ENCODE results near the gene ADPGK.
"Not testable (repeated sequence)": the region's sequence is repeated elsewhere in the genome, so short reads cannot be mapped to it uniquely, and the experiment has no call there.

Gene ADPGK

DNA sequence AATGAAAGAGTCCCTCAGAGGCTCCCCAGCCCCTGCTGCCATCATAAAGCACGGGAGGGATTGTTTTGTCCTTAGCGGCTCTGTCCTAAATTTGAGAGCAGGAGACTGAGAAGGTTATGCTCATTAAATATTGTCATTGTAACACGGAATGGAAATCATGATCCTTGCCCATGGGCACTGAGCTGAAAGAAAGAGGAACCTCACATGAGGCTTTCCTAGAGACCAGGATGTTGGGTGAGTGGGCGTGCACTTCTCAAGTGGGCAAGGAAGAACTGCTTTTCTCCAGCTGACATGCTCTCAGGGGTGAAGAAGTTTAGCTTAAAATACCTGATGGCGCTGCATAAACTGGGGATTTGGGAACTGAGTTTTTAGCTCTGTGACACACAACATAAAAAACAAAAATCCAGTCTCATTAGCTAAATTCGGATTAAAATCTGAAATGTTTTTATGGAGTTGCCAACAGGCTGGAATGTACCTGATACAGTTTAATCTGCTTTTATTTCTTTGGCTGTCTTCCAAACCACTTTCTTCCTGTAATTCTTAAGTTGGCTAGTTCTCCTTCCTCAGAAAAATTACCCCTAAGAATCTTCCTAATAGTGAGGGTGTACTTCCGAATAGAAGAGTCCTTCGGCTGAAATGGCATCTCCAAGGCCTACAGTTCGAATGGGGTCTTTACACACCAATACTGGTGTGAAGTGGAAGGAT, 31.7 kb downstream of the ADPGK start:
- no peak for DNase-seq (ENCODE audit: low read depth in 2 of 2, low spot score in 1 of 2)

- DNase-seq (ENCODE audit: low read depth in 2 of 2, low spot score in 1 of 2), result no peak
Measured at GRCh38 chr15:72749700-72750099, 33.9 kb downstream of the ADPGK start.

DNA sequence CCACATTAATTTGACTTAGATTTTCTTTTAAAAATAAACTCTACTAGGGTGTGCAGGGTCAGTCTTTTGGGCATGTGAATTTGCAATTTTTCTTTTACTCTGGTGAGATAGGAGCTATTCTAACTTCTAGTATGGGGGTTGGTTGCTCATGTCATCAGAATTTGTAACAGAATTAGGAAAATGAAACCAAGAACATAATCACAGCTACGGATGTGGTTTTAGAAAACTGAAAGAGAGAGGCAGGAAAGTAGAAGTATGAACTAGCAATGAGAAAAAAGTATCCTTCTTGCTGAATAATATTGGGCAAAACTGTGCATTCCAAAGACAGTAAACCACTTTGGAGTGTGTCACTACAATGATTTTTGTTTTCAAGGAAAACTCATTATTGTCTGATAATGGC, 43.3 kb downstream of the ADPGK start:
- no peak for DNase-seq (ENCODE audit: low read depth in 2 of 2, low spot score in 1 of 2)

GRCh38 chr15:72737723-72738122, 45.8 kb downstream of the ADPGK start:
- DNase-seq (ENCODE audit: low read depth in 2 of 2, low spot score in 1 of 2), result no peak

- no peak for DNase-seq (ENCODE audit: low read depth in 2 of 2, low spot score in 1 of 2)
Measured at GRCh38 chr15:72737061-72737460, 46.5 kb downstream of the ADPGK start.

DNA sequence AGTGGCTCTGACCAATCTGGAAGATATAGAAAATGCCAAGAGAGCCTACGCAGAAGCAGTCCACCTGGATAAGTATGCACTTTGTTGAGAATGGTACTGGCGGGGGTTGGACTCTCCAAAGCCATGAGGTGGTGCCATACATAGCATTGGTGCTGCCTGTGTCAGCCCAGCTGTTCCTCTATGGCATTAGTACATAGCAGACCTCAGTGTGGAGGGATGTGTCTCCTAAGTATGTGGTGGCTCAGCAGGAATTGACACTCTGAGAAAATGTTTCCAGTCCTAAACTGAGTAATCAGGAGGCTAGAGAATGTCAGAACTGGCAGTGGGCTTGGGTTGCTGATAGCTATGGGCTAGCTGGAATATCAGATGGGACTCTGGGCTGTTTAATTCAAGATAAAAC, 48.4 kb downstream of the ADPGK start:
- no peak for DNase-seq (ENCODE audit: low read depth in 2 of 2, low spot score in 1 of 2)

GRCh38 chr15:72733941-72734738, 49.4 kb downstream of the ADPGK start:
- DNase-seq (ENCODE audit: low read depth in 2 of 2, low spot score in 1 of 2), result no peak

- no peak for DNase-seq (ENCODE audit: low read depth in 2 of 2, low spot score in 1 of 2)
Measured at GRCh38 chr15:72732516-72732915, 51.0 kb downstream of the ADPGK start.

DNA sequence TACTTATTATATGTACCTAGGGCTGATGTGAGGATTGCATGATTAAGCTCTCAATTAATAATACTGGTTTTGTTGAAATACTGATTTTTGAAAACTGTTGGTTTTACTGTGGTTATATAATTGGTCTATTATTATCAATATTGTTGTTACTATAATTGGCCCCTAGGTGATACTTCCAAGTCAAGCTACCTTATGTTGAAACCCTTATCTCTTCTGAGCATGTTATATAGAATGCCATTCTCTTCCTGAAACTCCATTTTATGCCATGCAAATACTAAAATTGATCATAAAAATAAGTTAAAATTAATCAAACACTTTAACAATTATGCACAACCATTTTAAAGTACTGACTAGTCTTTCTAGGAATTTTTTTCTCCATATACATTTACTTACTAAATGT, 51.5 kb downstream of the ADPGK start:
- DNase-seq (ENCODE audit: low read depth in 2 of 2, low spot score in 1 of 2), result no peak

GRCh38 chr15:72728821-72729220, 54.7 kb downstream of the ADPGK start:
- no peak for DNase-seq (ENCODE audit: low read depth in 2 of 2, low spot score in 1 of 2)

GRCh38 chr15:72728249-72728648, 55.3 kb downstream of the ADPGK start:
- DNase-seq (ENCODE audit: low read depth in 2 of 2, low spot score in 1 of 2), result not testable (repeated sequence)

DNA sequence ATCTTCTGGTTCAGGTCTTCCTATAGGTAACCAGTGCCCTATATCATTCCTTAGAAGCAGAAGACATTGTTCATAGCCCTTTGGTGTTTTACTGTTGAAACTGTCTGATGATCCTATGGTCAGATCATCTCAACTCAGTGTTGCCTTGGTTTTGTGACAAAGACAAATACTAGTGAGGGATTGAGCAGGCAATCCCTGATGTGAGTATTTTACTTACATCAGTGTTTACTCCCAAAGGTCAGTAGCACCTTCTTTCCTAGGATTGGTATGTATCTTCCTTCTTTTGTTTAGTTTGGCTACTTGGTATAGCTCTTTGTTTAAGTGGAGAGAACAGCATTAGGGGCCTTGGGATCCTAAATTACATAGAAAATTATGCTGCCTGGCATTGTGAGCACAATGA, 56.4 kb downstream of the ADPGK start:
- DNase-seq (ENCODE audit: low read depth in 2 of 2, low spot score in 1 of 2), result no peak

DNA sequence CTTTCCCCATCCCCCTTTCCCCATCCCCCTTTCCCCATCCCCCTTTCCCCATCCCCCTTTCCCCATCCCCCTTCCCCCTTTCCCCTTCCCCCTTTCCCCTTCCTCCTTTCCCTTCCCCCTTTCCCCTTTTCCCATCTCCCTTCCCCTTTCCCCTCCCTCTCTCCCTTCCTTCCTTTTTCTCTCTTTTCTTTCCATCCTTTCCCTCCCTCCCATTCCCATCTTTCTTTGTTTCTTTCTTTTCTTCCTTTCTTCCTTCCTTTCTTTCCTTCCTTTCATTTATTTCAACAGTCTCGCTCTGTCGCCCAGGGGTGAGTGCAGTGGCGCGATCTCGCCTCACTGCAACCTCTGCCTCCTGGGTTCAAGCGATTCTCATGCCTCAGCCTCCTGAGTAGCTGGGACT, 57.7 kb downstream of the ADPGK start:
- not testable (repeated sequence) for DNase-seq (ENCODE audit: low read depth in 2 of 2, low spot score in 1 of 2)

DNA sequence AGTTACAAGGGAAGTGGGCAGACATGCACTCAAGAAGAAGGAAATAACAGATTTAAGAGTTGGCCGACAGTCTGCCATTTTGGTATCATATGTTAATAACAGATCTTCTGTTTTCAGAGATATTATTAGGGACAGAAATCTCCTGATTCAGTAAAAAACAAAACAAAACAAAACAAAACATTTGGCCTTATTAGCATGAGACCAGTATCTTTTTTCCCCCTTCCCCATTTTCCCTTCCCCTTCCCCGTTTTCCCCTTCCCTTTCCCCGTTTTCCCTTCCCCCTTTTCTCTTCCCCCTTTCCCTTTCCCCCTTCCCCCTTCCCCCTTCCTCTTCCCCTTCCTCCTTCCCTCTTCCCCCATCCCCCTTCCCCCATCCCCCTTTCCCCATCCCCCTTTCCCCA, 58.1 kb downstream of the ADPGK start:
- DNase-seq (ENCODE audit: low read depth in 2 of 2, low spot score in 1 of 2), result no peak

DNA sequence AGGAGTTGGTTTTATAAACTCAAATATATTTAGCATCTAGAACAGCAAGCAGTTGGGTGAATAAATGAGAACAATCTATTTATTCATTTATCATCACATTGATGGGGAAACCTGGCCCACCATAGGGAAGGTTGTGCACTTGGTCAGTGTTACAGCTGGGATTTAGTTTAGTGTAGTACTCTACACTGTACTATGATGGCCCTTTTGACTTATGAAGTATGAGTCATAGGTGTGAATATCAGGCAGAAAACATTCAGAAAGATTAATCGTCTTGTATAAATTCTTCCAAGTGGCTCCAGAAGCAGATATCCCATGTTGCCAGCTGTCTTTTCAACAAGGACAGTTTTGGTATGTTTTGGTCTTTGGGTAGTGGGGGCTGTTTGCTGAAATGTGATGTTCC, 59.5 kb downstream of the ADPGK start:
- DNase-seq (ENCODE audit: low read depth in 2 of 2, low spot score in 1 of 2), result no peak

- peak; percentile 22 to 59 for DNase-seq (ENCODE audit: low read depth in 2 of 2, low spot score in 1 of 2)
Measured at GRCh38 chr15:72722071-72722696, 61.4 kb downstream of the ADPGK start.

DNA sequence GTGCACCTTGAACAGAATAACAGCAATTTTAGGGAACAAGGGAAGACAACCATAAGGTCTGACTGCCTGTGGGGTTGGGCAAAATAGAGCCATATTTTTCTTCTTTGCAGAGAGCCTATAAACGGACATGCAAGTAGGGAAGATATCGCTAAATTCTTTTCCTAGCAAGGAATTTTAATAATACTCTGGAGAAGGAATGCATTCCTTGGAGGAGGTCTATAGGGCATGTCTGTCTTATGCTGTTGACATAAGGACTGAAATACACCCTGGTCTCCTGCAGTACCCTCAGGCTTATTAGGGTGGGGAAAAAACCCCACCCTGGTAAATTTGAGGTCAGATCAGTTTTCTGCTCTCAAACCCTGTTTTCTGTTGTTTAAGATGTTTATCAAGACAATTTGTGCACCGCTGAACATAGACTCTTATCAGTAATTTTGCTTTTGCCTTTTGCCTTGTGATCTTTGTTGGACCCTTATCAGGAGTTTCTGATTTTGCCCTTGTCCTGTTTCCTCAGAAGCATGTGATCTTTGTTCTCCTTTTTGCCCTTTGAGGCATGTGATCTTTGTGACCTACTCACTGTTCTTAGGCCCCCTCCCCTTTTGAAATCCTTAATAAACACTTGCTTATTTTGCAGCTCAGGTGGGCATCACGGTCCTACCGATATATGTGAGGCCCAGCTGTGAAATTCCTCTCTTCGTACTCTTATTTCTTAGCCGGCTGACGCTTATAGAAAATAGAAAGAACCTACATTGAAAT, 74.8 kb downstream of the ADPGK start:
- not testable (repeated sequence) for DNase-seq (ENCODE audit: low read depth in 2 of 2, low spot score in 1 of 2)

DNA sequence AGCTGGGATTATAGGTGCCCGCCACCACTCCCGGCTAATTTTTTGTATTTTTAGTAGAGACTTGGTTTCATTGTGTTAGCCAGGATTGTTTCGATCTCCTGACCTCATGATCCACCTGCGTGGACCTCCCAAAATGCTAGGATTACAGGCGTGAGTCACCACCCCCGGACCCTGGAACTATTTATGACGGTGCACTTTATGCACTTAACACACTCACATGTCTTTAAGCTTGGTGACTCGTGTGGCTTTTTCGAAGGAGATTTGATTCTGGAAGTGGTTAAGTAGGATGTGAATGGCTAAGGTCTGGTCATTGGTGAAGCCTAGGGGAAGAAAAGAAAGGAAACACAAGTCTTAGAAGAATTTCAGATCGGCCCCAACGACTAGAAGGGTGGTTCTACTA, 77.3 kb downstream of the ADPGK start:
- DNase-seq (ENCODE audit: low read depth in 2 of 2, low spot score in 1 of 2), result no peak
